OCI-M2 (cell line): ENCODE data around the gene DUOXA2.

ENCODE experiments used
- DNase-seq: peaks from one replicate; lab custom pipeline; 2025; ENCODE audit not compliant: unreplicated experiment; lab: John Stamatoyannopoulos, UW

DUOXA2 gene

GRCh38 chr15:45155739-45156138 is 41.6 kb downstream of the DUOXA2 start:
- DNase-seq, result no peak

GRCh38 chr15:45156744-45157455 is 42.8 kb downstream of the DUOXA2 start:
- no peak for DNase-seq

DNA sequence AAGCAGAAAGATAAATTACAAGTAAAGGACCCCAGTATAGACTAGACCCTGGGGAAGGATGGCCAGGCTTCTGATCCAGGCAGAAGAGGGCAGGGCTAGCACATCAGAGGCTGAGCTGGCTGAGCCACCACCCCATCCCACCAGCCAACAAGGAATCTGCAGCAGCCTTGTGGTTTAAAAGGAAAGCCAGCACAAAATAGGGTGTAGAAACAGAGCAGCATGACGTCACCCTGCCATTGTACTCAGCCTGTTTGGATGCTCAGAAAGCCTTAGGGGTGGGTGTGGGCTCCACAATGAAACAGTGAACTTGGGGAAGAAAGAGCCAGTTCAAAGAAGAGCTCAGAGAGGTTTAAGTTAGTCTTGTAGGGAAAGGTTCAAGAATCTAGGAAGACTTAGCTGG is 43.8 kb downstream of the DUOXA2 start:
- no peak for DNase-seq

GRCh38 chr15:45161666-45162065 is 47.5 kb downstream of the DUOXA2 start:
- DNase-seq, result no peak

DNA sequence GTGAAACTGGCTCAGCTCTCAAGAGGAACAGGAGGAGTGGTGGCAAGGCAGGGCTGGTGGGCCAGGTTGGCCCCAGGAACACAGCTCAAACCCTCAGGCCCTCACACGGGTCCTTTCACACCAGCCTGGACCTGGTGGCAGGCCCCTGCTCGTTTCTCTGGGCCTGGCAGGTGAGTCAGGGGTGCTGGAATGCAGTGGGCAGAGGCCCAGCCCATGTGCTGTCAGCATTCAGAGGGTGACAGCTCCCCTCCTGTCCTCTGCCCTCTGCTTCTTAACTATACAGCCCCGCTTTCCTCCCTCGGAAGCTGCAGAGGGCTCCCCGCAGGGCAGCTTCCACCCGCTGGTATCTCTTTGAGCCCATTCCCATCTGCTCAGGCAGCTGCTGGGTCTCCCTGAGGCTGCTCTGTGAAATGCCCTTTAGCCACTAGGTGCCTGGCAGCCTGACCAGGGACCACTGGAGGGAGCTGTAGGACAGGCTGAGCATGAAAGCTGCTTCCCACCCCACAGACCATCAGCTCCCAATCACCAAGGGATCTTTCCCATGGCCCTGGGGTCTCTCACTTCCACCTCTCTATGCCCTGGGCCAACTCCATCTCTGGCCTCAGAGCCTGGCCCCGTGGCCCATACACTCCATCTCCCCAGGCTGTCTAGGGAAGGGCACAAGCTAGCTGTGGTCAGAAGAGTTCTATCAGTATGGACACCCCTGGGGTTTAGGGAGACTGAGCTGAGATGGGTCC is 48.8 kb downstream of the DUOXA2 start:
- peak; percentile 27 for DNase-seq

DNA sequence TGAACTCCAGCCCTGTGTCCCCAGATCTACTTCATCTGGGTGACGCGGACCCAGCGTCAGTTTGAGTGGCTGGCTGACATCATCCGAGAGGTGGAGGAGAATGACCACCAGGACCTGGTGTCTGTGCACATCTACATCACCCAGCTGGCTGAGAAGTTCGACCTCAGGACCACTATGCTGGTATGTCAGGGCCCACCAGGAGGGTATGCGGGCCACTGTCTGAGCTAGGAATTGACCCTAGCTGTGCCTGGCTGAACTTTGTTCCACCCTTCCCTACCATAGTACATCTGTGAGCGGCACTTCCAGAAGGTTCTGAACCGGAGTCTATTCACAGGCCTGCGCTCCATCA is 49.4 kb downstream of the DUOXA2 start:
- DNase-seq, result no peak

DNA sequence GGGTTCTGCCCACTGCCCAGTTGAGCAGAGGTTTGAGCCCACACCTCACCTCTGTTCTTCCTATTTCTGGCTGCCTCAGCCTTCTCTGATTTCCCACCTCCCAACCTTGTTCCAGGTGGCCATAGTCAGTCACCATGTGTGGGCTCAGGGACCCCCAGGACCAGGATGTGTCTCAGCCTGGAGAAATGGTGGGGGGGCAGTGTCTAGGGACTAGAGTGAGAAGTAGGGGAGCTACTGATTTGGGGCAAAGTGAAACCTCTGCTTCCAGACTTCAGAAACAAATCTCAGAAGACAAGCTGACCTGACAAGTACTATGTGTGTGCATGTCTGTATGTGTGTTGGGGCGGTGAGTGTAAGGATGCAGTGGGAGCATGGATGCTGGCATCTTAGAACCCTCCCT is 50.8 kb downstream of the DUOXA2 start:
- no peak for DNase-seq

- DNase-seq, result no peak
Observed at GRCh38 chr15:45165536-45165935, 51.4 kb downstream of the DUOXA2 start.

DNA sequence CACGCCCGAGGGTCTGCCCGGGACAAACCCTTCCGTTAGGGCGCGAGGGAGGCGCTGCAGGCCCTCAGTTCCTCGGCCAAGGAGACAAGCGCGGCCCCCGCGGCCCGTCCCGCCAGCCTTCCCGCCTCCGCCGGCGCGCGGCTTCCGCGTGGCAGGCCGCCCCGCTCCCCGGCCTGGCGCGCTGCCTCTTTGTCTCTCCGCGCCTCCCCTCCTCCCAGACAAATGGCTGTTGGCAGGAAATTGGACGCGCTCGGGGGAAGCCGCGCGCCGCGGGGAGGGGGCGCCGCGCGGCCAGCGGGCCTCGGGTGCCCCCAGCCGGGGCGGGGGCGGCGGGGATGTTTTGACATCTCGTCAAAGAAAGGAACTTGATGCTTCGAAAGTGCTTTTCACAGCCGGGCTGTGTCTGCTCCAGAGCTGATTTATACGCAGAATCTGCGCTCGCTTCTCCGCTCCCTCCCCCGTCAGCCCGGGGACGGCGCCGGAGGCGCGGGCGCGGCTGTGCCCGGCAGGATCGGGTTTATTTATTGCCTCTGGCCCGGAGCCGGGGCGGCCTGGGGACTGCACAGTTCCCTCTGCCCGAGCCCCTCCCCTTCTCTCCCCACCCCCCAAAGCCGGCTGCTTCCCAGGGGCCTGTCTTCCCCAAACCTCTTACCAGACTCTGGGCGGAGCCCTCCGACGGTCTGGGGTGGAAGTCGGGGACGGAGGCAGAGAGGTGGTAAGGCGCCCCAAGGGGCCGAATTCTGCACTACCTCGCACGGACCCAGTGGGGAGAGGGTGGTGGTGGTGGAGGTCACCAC is 52.9 kb downstream of the DUOXA2 start:
- peak; percentile 26 for DNase-seq

DNA sequence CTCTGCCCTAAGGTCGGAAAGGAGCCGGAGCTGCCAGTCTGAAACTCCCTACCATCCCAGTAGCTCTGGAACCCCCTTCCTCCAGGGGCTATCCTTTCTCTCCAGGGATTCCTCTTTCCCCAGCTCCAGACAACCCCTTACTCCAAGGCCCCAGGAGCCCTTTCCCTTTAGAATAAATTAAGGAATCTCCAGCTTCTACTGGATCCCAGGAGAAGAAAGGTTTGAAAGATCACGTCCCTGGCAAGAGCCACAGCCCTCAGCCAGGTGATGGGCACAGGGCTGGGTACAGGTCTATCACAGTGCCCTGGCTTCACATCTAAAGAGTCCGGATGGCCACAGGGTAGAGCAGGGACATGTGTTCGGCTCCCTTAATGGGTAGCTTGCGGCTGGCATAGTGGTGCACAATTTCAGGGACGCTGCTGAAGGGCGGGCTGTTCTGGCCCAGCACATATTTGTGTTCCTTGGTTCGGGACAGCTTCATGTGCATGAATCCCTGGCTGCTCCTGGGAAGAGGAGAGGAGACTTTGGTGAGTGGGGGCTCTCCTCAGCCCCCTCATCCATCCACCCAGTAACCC is 53.6 kb downstream of the DUOXA2 start:
- DNase-seq, result no peak
